Endodermal cell (in vitro differentiated cells): Measurements from ENCODE around the gene DENND10. TPM values are rescaled to one million over a fixed set of nuclear protein-coding genes. Genes with fewer than 3 reads are reported as not detected.

Experiments used
- DNase-seq: peaks from one replicate; pipeline ENCODE4 v3.0.0-alpha.2; 2017
- H3K27ac ChIP-seq: 2 replicates; pipeline ENCODE4 v1.5.1; 2013; ENCODE audit warnings: mild to moderate bottlenecking, low read depth, low read length, moderate library complexity
- H3K27me3 ChIP-seq: 2 replicates; pipeline ENCODE4 v1.6.1; 2013; ENCODE audit warnings: mild to moderate bottlenecking, low read length, moderate library complexity; ENCODE audit not compliant: insufficient read depth, control insufficient read depth, poor library complexity, severe bottlenecking
- H3K36me3 ChIP-seq: 2 replicates; pipeline ENCODE4 v1.7.0; 2013; ENCODE audit warnings: mild to moderate bottlenecking, low read length, moderate library complexity; ENCODE audit not compliant: control insufficient read depth, insufficient read depth
- H3K4me1 ChIP-seq: one replicate; pipeline ENCODE4 v1.7.0; 2013; ENCODE audit warnings: low read length; ENCODE audit not compliant: control insufficient read depth, insufficient read depth
- H3K4me3 ChIP-seq: 2 replicates; pipeline ENCODE4 v1.5.1; 2013; ENCODE audit warnings: mild to moderate bottlenecking, low read length, moderate library complexity
- H3K9ac ChIP-seq: 2 replicates; pipeline ENCODE4 v1.6.1; 2013; ENCODE audit warnings: mild to moderate bottlenecking, low read length, moderate library complexity; ENCODE audit not compliant: poor library complexity, severe bottlenecking; ENCODE audit errors: extremely low read depth
- H3K9me3 ChIP-seq: 2 replicates; pipeline ENCODE4 v1.6.1; 2013; ENCODE audit warnings: mild to moderate bottlenecking, low read length, moderate library complexity; ENCODE audit not compliant: control insufficient read depth
- H3K27ac Mint-ChIP-seq: 2 replicates; pipeline ENCODE4 v1.8.0; 2020; ENCODE audit warnings: mixed read lengths
- H3K27me3 Mint-ChIP-seq: 2 replicates; pipeline ENCODE4 v1.8.0; 2021; ENCODE audit warnings: mild to moderate bottlenecking, mixed read lengths; ENCODE audit not compliant: insufficient read depth
- H3K36me3 Mint-ChIP-seq: 2 replicates; pipeline ENCODE4 v1.8.0; 2020; ENCODE audit warnings: low read depth, mixed read lengths
- H3K4me1 Mint-ChIP-seq: 2 replicates; pipeline ENCODE4 v1.8.0; 2020; ENCODE audit warnings: mixed read lengths
- H3K4me3 Mint-ChIP-seq: 2 replicates; pipeline ENCODE4 v1.8.0; 2020; ENCODE audit warnings: mild to moderate bottlenecking, moderate library complexity, mixed read lengths
- H3K9me3 Mint-ChIP-seq: 2 replicates; pipeline ENCODE4 v1.8.0; 2020; ENCODE audit warnings: mild to moderate bottlenecking, mixed read lengths
- WGBS, 2 experiments: methylation state at CpG; one replicate each; pipeline versions ENCODE4 v1.1.5 to v1.1.7; 2013; ENCODE audit warnings: missing lambda C conversion rate in 2 of 2, mixed read lengths in 1 of 2; ENCODE audit not compliant: insufficient coverage in 1 of 2, insufficient read length in 1 of 2; 5-methylcytosine and 5-hydroxymethylcytosine counted together
- total RNA-seq, 2 donors: library from RNA; stranded (reverse); fragmentation: NEBNext Ultra II Directional in 1 of 2; extraction: Animal tissue kit (Norgen Biotek cat#: 25700) in 1 of 2; gene quantifications; 2 replicates in 1 of 2; 3 replicates in 1 of 2; pipeline ENCODE4 v1.2.1, GENCODE V29; 2021
- TF ChIP-seq, protein P1 (sequence below): fragments of 200-600 bp; sonication (generic); conservative IDR thresholded peaks from 2 replicates; pipeline ENCODE4 v1.5.0; 2021; ENCODE audit warnings: antibody characterized with exemption, mild to moderate bottlenecking

DENND10 gene
- total RNA-seq, 2 donors from 2014 or later, result 76.1 to 91.2 TPM

DNA sequence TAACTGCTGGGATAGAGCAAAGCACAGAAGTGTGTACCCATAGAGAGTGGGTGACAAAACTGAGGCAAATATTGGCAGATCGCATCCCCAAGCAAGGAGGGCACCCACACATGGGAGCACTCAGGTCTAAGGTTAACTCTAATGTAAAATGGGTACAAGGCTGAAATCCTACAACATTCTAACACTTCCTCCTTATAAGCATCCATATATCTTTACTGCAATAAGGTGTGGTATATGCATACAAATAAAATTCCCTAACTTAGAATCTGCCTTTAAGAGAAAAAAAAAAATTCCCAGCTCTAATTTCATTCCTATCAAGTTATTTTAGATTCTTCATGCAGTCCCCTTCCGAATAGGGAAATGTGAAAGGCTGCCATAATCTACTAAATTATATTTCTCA lies 42.0 kb upstream of the DENND10 start:
- Mint-ChIP-seq H3K27ac (no peak overlapping the region), H3K36me3 (peaks cover 86% of the 10 kb centered on the region), H3K4me3 (no peak overlapping the region), H3K9me3 (no peaks in the 10 kb centered on the region), H3K27me3 (no peaks in the 10 kb centered on the region), H3K4me1 (no peaks in the 10 kb centered on the region)
- Histone ChIP-seq H3K4me3 (no peak overlapping the region), H3K36me3 (peaks cover 97% of the 10 kb centered on the region), H3K9ac (no peak overlapping the region), H3K27me3 (no peaks in the 10 kb centered on the region), H3K27ac (no peak overlapping the region), H3K4me1 (peaks cover 3% of the 10 kb centered on the region), H3K9me3 (no peaks in the 10 kb centered on the region)
- TF ChIP-seq, protein P1, sequence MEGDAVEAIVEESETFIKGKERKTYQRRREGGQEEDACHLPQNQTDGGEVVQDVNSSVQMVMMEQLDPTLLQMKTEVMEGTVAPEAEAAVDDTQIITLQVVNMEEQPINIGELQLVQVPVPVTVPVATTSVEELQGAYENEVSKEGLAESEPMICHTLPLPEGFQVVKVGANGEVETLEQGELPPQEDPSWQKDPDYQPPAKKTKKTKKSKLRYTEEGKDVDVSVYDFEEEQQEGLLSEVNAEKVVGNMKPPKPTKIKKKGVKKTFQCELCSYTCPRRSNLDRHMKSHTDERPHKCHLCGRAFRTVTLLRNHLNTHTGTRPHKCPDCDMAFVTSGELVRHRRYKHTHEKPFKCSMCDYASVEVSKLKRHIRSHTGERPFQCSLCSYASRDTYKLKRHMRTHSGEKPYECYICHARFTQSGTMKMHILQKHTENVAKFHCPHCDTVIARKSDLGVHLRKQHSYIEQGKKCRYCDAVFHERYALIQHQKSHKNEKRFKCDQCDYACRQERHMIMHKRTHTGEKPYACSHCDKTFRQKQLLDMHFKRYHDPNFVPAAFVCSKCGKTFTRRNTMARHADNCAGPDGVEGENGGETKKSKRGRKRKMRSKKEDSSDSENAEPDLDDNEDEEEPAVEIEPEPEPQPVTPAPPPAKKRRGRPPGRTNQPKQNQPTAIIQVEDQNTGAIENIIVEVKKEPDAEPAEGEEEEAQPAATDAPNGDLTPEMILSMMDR, result no peak
- peak; percentile 15 for DNase-seq
- 100% methylated on average over 1 to 2 of the region's 2 CpGs for WGBS, 2 experiments

DNA sequence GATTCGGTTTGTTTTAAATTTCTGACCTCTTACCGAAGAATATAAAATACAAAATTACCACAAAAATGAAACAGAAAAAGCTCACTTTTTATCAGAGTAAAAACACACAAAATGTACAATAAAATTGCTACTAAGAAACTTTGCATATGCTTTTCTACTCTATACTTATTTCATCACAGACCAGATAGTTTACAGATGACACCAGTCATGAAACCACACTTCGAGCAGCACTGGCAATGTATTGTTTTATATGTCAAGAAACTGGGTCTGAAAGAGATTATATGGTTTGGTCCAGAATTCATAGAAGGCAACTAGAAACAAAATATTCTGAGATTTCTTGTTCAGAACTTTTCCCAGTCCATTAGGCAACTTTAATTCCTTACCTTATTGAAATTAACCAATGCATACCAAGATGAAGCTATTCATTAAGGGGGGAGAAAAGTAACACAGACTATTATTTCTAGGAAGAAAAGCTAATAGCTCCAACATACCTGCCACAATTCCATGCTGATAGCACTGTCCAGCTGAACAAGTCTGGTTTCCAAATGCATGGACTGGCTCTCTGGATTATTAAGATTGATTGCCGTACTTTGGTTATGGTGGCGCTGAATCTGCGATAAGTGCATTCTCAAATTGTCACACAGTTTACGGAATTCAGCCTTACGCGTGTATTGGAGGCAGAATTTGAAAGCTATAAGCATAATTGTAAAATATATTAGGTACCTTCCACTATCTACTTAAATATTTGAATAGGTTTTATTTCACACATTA lies 33.3 kb upstream of the DENND10 start:
- no peak overlapping the region for H3K9ac ChIP-seq
- peaks cover 90% of the 10 kb centered on the region for H3K36me3 ChIP-seq
- no peaks in the 10 kb centered on the region for H3K9me3 Mint-ChIP-seq
- DNase-seq, result peak; percentile 6
- no peaks in the 10 kb centered on the region for H3K4me1 ChIP-seq
- H3K27ac Mint-ChIP-seq, result peak overlapping the region; percentile 21
- no peaks in the 10 kb centered on the region for H3K4me1 Mint-ChIP-seq
- no peaks in the 10 kb centered on the region for H3K27me3 Mint-ChIP-seq
- H3K9me3 ChIP-seq, result no peaks in the 10 kb centered on the region
- 95 to 97% methylated on average over 4 to 8 of the region's 9 CpGs for WGBS, 2 experiments
- TF ChIP-seq, protein P1, result no peak
- peaks cover 78% of the 10 kb centered on the region for H3K36me3 Mint-ChIP-seq
- no peak overlapping the region for H3K27ac ChIP-seq
- H3K4me3 Mint-ChIP-seq, result no peak overlapping the region
- no peaks in the 10 kb centered on the region for H3K27me3 ChIP-seq
- H3K4me3 ChIP-seq, result no peak overlapping the region

DNA sequence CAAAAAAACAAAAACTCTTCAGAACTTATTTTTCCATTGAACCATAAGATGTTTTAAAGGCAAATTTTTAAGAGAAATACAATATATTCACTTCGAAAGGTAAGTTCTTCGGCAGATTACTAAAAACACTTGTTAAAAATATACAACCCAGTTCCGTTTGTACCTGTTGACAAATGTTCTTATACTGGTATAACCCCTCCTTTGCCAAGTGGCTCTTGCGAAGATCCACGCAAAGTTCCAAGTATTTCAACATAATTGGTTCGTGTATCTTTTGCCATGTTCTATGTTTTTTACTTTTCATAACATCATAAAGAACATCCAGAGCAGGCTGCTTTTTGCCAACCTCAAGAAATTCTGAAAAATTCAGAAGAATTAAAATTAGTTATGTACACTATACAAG lies 30.3 kb upstream of the DENND10 start:
- no peak overlapping the region for H3K4me3 Mint-ChIP-seq

More for the DNA sequence above, 30.3 kb upstream of the DENND10 start:
- Histone ChIP-seq H3K36me3 (peaks cover 87% of the 10 kb centered on the region), H3K9me3 (no peaks in the 10 kb centered on the region), H3K9ac (no peak overlapping the region), H3K4me3 (no peak overlapping the region), H3K27ac (no peak overlapping the region), H3K27me3 (no peaks in the 10 kb centered on the region), H3K4me1 (no peaks in the 10 kb centered on the region)
- 95 to 96% methylated on average over 5 to 6 of the region's 6 CpGs for WGBS, 2 experiments
- Mint-ChIP-seq H3K27ac (peak overlapping the region; percentile 60), H3K27me3 (no peaks in the 10 kb centered on the region), H3K4me1 (peaks cover 4% of the 10 kb centered on the region), H3K9me3 (no peaks in the 10 kb centered on the region), H3K36me3 (peaks cover 64% of the 10 kb centered on the region)
- TF ChIP-seq, protein P1, result no peak
- no peak for DNase-seq
